NOMO-1 treated with DMSO at 0.1 percent for 48 hours (cell line): ENCODE measurements around the gene SMG6.
"Not testable (repeated sequence)": the region's sequence is repeated elsewhere in the genome, so short reads cannot be mapped to it uniquely, and the experiment has no call there.

Experiments used
- DNase-seq: peaks from one replicate; lab custom pipeline; 2025; ENCODE audit not compliant: unreplicated experiment; lab: John Stamatoyannopoulos, UW

SMG6 gene

DNA sequence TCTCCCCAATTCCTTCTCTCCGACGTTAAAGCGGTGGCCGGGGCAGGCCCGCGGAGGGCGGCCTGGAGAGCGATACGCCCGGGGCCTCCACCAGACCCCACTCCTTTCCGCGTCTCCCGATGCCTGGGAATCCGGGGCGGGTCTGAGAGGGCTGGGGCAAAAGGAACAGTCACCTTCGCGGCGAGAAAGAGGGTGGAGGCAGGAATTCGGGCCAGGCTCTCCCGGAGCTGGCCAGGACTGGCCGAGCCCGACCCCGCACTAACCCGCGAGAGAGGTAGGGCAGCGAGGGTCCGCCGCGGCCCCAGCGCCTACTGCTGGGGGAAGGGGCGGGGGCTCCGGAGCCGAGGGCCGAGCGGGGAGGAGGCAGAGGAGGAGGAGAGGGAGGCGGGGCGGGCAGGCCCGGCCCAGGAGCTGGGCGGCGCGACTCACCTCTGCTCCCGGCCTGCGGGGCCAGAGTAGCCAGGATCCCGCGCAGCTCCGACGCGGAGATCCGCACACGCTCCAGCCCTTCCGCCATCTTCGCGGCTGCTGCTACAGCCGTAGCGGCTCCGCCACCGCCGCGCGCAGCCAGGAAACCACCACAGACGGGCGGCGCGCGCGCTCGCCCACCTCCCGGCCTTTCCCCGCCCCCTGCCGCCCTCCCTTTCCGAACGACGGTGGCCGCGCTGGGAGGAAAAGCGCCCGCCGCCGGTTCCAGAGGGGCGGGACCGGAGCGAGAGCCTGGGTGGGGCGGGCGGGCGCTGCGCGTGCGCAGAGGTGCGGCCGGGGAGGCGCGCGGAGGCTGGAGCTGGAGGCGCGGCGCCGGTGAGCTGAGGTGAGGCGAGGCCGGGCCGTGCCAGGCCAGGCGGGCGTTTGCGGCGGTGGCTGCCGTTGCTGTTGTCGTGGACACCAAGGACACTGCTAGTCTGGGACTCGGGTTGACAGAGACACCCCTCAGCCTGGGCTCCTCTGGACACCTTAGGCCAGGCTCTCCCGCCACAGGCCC lies at the start of gene SMG6, which contains the start of gene SRR:
SMG6 (minus strand) TSS at position 582 of the 985 bp plus-strand sequence; CDS start at position 517, 65 bp downstream.
SRR (plus strand) TSS at position 747 of the 985 bp plus-strand sequence. CDS start 11,611 bp downstream, outside the sequence.
- peak; percentile 82 for DNase-seq

DNA sequence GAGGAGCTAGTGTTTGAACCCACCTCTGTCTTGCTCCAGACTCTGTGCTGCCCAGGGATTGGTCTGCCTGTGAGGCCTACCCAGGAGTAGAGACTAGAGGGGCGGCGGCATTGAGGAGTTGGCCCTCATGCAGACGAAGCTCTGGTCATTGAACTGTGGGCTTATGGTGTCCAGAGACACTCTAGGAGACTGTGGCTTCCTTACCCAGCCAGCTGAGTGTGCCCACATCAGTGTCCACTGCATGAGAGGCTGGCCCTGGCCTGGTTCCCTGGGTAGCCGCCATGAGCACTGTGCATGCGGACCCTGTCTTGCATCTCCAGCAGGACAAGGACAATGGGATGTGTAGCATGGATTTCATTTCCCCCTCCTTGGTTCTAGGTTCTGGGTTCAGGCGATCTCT lies 47.7 kb upstream of the SMG6 start:
- no peak for DNase-seq

GRCh38 chr17:2347805-2348685 lies 44.5 kb upstream of the SMG6 start:
- no peak for DNase-seq

GRCh38 chr17:2346475-2346874 lies 42.9 kb upstream of the SMG6 start:
- no peak for DNase-seq

- no peak for DNase-seq
Measured at GRCh38 chr17:2344528-2344927, 40.9 kb upstream of the SMG6 start.

DNA sequence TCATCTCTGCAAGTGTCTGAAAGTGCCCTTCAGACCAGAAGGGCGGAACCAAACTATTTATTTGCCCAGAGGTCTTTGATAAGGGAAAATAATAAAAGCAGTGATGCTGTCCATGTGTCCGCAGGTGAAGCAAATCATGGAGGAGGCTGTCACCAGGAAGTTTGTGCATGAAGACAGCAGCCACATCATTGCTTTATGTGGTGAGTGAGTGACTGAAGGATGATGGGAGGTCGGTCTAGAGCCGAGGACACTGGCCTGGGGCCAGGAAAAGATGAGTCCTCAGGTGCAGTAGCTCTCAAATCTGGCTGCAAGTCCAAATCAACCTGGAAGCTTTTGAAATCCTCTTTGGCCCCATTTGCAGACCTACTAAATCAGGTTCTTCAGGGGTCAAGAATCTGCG lies 39.8 kb upstream of the SMG6 start:
- DNase-seq, result no peak

DNA sequence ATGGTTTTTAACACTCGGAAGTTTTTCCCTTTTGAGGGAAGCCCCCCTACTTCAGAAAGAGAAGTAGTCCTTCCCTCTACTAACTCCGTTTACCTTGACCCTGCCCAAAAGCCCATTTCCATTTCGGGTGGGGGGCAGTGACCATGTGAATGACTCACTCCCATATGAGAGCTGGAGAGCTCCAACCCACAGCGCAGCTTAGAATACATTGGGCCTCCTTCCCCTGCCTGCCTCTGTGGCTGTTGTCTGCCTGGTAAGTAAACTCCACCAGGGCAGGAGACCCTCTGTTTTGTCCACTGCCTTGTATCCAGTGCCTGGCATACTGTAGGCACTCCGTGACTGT lies 34.7 kb upstream of the SMG6 start:
- no peak for DNase-seq

- peak; percentile 20 for DNase-seq
Measured at GRCh38 chr17:2337544-2338314, 34.1 kb upstream of the SMG6 start.

DNA sequence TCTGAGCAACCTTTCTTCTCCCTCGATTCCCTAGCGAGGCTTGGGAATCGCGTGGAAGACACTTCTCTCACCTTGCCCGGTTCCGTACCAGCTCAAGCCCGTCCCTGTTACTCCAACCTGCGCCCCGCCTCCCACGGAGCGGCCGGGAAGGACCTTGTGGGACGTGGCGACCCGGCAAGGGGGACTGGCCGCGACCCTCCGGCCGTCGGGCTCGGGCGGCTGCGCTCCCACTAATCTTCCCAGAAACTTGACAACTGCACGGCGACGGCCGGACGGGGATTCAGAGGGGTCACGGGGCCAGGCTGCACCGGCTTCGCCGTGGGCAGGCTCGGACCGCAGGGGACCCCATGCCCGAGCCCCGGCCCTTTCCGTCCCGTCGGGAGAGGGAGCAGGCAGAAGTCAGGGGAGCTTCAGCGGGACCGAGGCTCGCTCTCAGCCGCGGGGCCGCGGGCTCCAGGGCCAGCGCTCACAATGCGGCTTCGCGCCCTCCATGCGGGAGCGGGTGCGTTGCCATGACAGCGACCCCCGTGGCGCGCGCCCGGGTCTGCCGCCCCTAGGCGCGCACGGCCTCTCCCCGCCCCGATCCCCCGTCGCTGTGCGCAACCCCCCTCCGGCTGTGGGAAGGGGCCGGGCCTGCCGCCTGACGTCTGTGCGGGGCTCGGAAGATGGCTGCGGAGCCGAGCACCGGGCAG lies 33.4 kb upstream of the SMG6 start, which contains the start of gene SGSM2:
SGSM2 (plus strand) TSS at position 650 of the 692 bp plus-strand sequence. CDS start 188 bp downstream, outside the sequence.
- DNase-seq, result peak; percentile 49

- DNase-seq, result peak; percentile 73
Measured at GRCh38 chr17:2336215-2336851, 32.7 kb upstream of the SMG6 start, which contains the start of gene TSR1. Gene TSR1 (minus strand): TSS chr17:2336457. CDS start chr17:2336427, 30 bp downstream.

DNA sequence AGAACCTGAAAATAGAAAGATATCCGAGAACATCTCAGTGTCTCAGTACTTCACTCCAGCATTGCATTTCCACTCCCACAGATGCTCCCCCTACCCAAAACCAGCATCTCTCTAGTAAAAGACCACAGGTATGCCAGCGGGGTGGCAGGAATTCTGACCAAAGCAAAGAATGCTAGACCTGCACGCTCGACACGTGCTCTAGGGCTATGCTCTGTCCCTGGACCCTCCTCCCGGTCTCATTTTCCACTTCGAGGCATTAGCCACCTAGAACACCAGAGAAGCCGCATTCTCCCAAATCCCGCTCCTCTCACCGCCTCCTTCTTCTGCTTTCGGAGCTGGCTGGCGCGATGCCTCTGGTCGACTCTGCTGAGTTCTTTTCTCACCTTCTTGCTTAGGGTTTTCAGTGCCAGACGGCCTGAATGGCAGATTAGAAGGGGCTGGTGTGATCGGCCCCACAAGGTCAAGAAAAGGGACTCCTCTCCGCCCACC lies 32.2 kb upstream of the SMG6 start:
- DNase-seq, result peak; percentile 14

- no peak for DNase-seq
Measured at GRCh38 chr17:2331303-2331702, 27.7 kb upstream of the SMG6 start.

GRCh38 chr17:2323629-2324314 lies 20.2 kb upstream of the SMG6 start:
- DNase-seq, result no peak

DNA sequence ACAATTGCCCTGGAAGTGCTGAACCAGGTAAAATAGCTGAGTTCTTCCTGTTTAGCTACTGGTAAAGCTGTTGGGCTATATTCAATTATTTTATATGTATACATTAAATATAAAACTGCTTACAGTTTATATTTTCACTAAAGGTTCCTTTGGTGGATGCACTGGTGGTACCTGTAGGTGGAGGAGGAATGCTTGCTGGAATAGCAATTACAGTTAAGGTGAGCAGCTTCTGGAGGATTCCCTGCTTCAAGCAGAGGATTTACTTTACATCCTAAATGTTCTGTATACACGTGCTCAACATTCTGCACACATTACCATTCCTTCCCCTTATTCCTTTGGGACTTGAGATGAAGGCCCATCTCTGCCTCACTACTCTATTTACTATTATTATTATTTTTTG lies 17.8 kb upstream of the SMG6 start:
- DNase-seq, result no peak

- DNase-seq, result no peak
Measured at GRCh38 chr17:2319051-2319450, 15.5 kb upstream of the SMG6 start.

DNA sequence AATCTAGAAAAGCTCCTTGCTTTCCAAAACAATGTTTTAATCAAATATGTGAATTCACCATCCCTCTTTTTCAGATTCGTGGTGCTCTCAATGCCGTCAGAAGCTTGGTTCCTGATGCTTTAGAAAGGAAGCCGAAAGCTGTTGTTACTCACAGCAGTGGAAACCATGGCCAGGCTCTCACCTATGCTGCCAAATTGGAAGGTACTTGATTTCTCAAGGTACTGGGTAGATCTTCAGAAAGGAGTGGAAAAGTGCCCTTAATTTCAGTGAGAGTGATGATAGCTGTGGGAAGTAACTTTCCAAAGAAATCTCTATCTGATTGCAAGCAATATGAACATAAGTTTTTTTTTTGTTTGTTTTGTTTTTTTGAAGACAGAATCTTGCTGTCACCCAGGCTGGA lies 14.2 kb upstream of the SMG6 start:
- DNase-seq, result no peak

- DNase-seq, result not testable (repeated sequence)
Measured at GRCh38 chr17:2316916-2317205, 13.3 kb upstream of the SMG6 start.

DNA sequence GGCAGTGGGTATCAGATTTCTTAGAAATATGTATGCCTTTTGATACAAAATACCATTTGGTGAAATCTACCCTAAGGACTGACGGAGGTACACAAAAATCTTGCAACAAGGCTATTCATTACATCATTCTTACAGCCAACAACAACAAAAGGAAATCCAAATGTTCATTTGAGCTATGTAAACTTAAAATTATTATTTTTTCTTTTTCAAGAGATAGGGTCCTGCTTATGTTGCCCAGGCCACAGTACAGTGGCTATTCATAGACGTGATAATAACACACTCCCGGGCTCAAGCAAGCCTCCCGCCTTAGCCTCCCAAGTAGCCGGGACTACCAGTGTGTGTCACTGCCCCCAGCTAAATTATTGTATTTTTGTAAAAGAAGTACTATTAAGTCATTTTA lies 9.2 kb upstream of the SMG6 start:
- no peak for DNase-seq
